ENCODE results near the gene DYNC2H1.

GRCh38 chr11:103420593-103420992, 311.4 kb downstream of the DYNC2H1 start:
- TF ChIP-seq USF1 (IDR thresholded peaks at IDR 0.05) (no peak), MAX (IDR thresholded peaks at IDR 0.05) (no peak), TEAD4 (IDR thresholded peaks at IDR 0.05) (no peak), EGR1 (IDR thresholded peaks at IDR 0.05) (no peak), EP300 (IDR thresholded peaks at IDR 0.05; ENCODE audit: borderline replicate concordance) (no peak), CREB1 (IDR thresholded peaks at IDR 0.05; ENCODE audit: low read depth) (no peak), RAD21 (IDR thresholded peaks at IDR 0.05; ENCODE audit: low read depth) (no peak), REST (IDR thresholded peaks at IDR 0.05; ENCODE audit: low read depth) (no peak), NFIC (IDR thresholded peaks at IDR 0.05) (no peak), ZBTB7A (IDR thresholded peaks at IDR 0.05; ENCODE audit: low read depth) (no peak), FOXM1 (IDR thresholded peaks at IDR 0.05; ENCODE audit: borderline replicate concordance, low read depth) (no peak), YY1 (IDR thresholded peaks at IDR 0.05; ENCODE audit: low read depth) (no peak), TCF12 (IDR thresholded peaks at IDR 0.05; ENCODE audit: low read depth) (no peak)

All from Ishikawa (cell line).